OCI-LY7 (cell line): ENCODE results near the gene NUP93. TPM values are rescaled to one million over a fixed set of nuclear protein-coding genes. Genes with fewer than 3 reads are reported as not detected.
"Not testable (repeated sequence)": the region's sequence is repeated elsewhere in the genome, so short reads cannot be mapped to it uniquely, and the experiment has no call there.

Source experiments
- BruUV-seq: library from RNA; stranded (reverse); fragments of 400-500 nt; replicated peaks from 2 replicates; lab custom pipeline; 2021; lab: Mats Ljungman, UMichigan
- CTCF ChIA-PET: fragments of 300-600 bp; sonication (Branson Sonifier 250); formaldehyde crosslinking; loops from one replicate; lab custom pipeline; 2022; ENCODE audit warnings: antibody characterized with exemption; ENCODE audit not compliant: unreplicated experiment; lab: Charles Lee
- POLR2A ChIA-PET: fragments of 300-600 bp; sonication (Branson Sonifier 250); formaldehyde crosslinking; loops from one replicate; lab custom pipeline; 2022; ENCODE audit warnings: antibody characterized with exemption; lab: Charles Lee
- DNase-seq: peaks from one replicate; pipeline ENCODE4 v3.0.0-alpha.2; 2015; ENCODE audit warnings: low spot score
- H2AFZ ChIP-seq: fragments of 200-600 bp; sonication (generic), shearing (Covaris generic); 2 replicates; pipeline ENCODE4 v1.6.1; 2014; ENCODE audit warnings: mild to moderate bottlenecking, antibody characterized with exemption, low read length, moderate library complexity
- H3K27ac ChIP-seq: fragments of 200-600 bp; sonication (generic); 2 replicates; pipeline ENCODE4 v1.5.1; 2014; ENCODE audit warnings: mixed run types, low read depth, mild to moderate bottlenecking, moderate library complexity, low read length, inconsistent platforms; ENCODE audit not compliant: poor library complexity, severe bottlenecking
- H3K36me3 ChIP-seq: fragments of 200-600 bp; sonication (generic); 2 replicates; pipeline ENCODE4 v1.6.1; 2014; ENCODE audit warnings: mild to moderate bottlenecking, antibody characterized with exemption, low read length, moderate library complexity, mixed read lengths; ENCODE audit not compliant: insufficient read depth
- H3K4me1 ChIP-seq: fragments of 200-600 bp; sonication (generic); 2 replicates; pipeline ENCODE4 v1.5.1; 2014; ENCODE audit warnings: mild to moderate bottlenecking, low read length; ENCODE audit not compliant: insufficient read depth, poor library complexity, severe bottlenecking
- H3K4me2 ChIP-seq: fragments of 200-600 bp; sonication (generic); 2 replicates; pipeline ENCODE4 v1.6.1; 2014; ENCODE audit warnings: mild to moderate bottlenecking, low read length
- H3K4me3 ChIP-seq: fragments of 200-600 bp; sonication (generic); 2 replicates; pipeline ENCODE4 v1.5.1; 2014; ENCODE audit warnings: mild to moderate bottlenecking, low read depth, low read length; ENCODE audit not compliant: poor library complexity, severe bottlenecking
- H3K79me2 ChIP-seq: fragments of 200-600 bp; sonication (generic); 2 replicates; pipeline ENCODE4 v1.6.1; 2016; ENCODE audit warnings: low read depth, mild to moderate bottlenecking, low read length, moderate library complexity, mixed read lengths; ENCODE audit not compliant: insufficient read depth
- H3K9me2 ChIP-seq: fragments of 200-600 bp; sonication (generic); 2 replicates; pipeline ENCODE4 v1.6.1; 2016; ENCODE audit warnings: mild to moderate bottlenecking, low read length, mixed read lengths; ENCODE audit not compliant: insufficient read depth
- H3K9me3 ChIP-seq: fragments of 200-600 bp; sonication (generic); 2 replicates; pipeline ENCODE4 v1.6.1; 2014; ENCODE audit warnings: mild to moderate bottlenecking, mixed run types, low read length, mixed read lengths
- H4K20me1 ChIP-seq: fragments of 200-600 bp; sonication (generic); 2 replicates; pipeline ENCODE4 v1.6.1; 2014; ENCODE audit warnings: mild to moderate bottlenecking, antibody characterized with exemption, low read length, moderate library complexity, mixed read lengths; ENCODE audit not compliant: insufficient read depth
- EZH2phosphoT487 ChIP-seq: fragments of 200-600 bp; sonication (generic); IDR thresholded peaks from 2 replicates; pipeline ENCODE4 v1.6.1; 2018; ENCODE audit warnings: low read depth, borderline replicate concordance, mild to moderate bottlenecking, mixed run types, antibody characterized with exemption, low read length, moderate library complexity, mixed read lengths
- intact Hi-C: fragments of 100-400 bp; cut with micrococcal nuclease; formaldehyde crosslinking; loops from one replicate; pipeline ENCODE4 v1.10.0; 2022; ENCODE audit not compliant: unreplicated experiment
- total RNA-seq, 2 experiments: library from RNA; depleted of rRNA in 1 of 2; stranded (reverse); fragments of >200 nt in 1 of 2; shearing (Covaris generic) in 1 of 2; gene quantifications; 2 replicates each; pipeline ENCODE4 v1.2.3, GENCODE V29; 2014 to 2022
- TF ChIP-seq, protein P1 (sequence below): fragments of 200-600 bp; sonication (generic); conservative IDR thresholded peaks from 2 replicates; pipeline ENCODE4 v1.5.1; 2014; ENCODE audit warnings: mild to moderate bottlenecking, antibody characterized with exemption, low read length, moderate library complexity, mixed read lengths

NUP93 gene
- total RNA-seq, 2 experiments from 2014 or later = 119 to 183 TPM

GRCh38 chr16:56866955-56867830, 137.3 kb downstream of the NUP93 start:
- intact Hi-C loops = loop anchor here (1.0 to 2.0 kb wide), 3 partner anchors 22 to 84 kb away; partner anchors contain the start of gene HERPUD1
- Histone ChIP-seq H3K9me2 (no peaks in the 10 kb centered on the region), H3K36me3 (no peaks in the 10 kb centered on the region), H3K4me1 (peaks cover 44% of the 10 kb centered on the region), H3K9me3 (no peaks in the 10 kb centered on the region), H3K27ac (no peak overlapping the region), H3K4me2 (peak overlapping the region; percentile 41), H4K20me1 (no peaks in the 10 kb centered on the region), H2AFZ (peak overlapping the region; percentile 91), H3K79me2 (no peaks in the 10 kb centered on the region), H3K4me3 (no peak overlapping the region)
- DNase-seq = peak; percentile 82
- CTCF ChIA-PET = interaction anchor here (0.7 to 1.5 kb wide), 8 partner anchors 10 to 106 kb away, joined by 3 to 12 read pairs (median 3); no protein-coding TSS in a partner anchor
- TF ChIP-seq, protein P1, sequence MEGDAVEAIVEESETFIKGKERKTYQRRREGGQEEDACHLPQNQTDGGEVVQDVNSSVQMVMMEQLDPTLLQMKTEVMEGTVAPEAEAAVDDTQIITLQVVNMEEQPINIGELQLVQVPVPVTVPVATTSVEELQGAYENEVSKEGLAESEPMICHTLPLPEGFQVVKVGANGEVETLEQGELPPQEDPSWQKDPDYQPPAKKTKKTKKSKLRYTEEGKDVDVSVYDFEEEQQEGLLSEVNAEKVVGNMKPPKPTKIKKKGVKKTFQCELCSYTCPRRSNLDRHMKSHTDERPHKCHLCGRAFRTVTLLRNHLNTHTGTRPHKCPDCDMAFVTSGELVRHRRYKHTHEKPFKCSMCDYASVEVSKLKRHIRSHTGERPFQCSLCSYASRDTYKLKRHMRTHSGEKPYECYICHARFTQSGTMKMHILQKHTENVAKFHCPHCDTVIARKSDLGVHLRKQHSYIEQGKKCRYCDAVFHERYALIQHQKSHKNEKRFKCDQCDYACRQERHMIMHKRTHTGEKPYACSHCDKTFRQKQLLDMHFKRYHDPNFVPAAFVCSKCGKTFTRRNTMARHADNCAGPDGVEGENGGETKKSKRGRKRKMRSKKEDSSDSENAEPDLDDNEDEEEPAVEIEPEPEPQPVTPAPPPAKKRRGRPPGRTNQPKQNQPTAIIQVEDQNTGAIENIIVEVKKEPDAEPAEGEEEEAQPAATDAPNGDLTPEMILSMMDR = peak; percentile 96
- no peak for TF ChIP-seq EZH2phosphoT487
- no TSS peak for BruUV-seq
- POLR2A ChIA-PET = interaction anchor here (0.5 to 3.9 kb wide), 8 partner anchors 13 to 1415 kb away, joined by 3 to 20 read pairs (median 3); no protein-coding TSS in a partner anchor

GRCh38 chr16:56868175-56868574, 138.2 kb downstream of the NUP93 start:
- no TSS peak for BruUV-seq
- ChIA-PET POLR2A (interaction anchor here (0.6 to 3.9 kb wide), 7 partner anchors 12 to 84 kb away, joined by 3 to 20 read pairs (median 3); no protein-coding TSS in a partner anchor), CTCF (interaction anchor here (0.7 to 1.7 kb wide), 9 partner anchors 11 to 105 kb away, joined by 3 to 12 read pairs (median 3); partner anchors contain the start of gene HERPUD1)
- Histone ChIP-seq H3K4me3 (no peak overlapping the region), H2AFZ (no peak overlapping the region), H3K4me2 (no peak overlapping the region), H3K9me2 (no peaks in the 10 kb centered on the region), H3K4me1 (peaks cover 34% of the 10 kb centered on the region), H3K36me3 (no peaks in the 10 kb centered on the region), H3K27ac (no peak overlapping the region), H4K20me1 (no peaks in the 10 kb centered on the region), H3K9me3 (no peaks in the 10 kb centered on the region), H3K79me2 (no peaks in the 10 kb centered on the region)
- intact Hi-C loops = no loop called here
- TF ChIP-seq EZH2phosphoT487 = no peak
- TF ChIP-seq, protein P1 = no peak
- DNase-seq = no peak

- H2AFZ ChIP-seq, H3K4me2 ChIP-seq, BruUV-seq, H3K4me3 ChIP-seq, intact Hi-C loops, H3K9me3 ChIP-seq, H3K27ac ChIP-seq, H3K79me2 ChIP-seq, H3K36me3 ChIP-seq, H4K20me1 ChIP-seq, DNase-seq, H3K9me2 ChIP-seq: not testable (repeated sequence)
- peaks cover 33% of the 10 kb centered on the region for H3K4me1 ChIP-seq
- ChIA-PET POLR2A (interaction anchor here (0.6 to 3.9 kb wide), 7 partner anchors 11 to 135 kb away, joined by 3 to 20 read pairs (median 3); no protein-coding TSS in a partner anchor), CTCF (interaction anchor here (1.1 to 1.7 kb wide), 4 partner anchors 8 to 83 kb away, joined by 4 to 12 read pairs (median 5); partner anchors contain the start of gene HERPUD1)
These were observed 138.8 kb downstream of the NUP93 start for GRCh38 chr16:56868766-56869165.
